ENCODE results near the gene THSD4.

Gene THSD4

GRCh38 chr15:71629781-71630474, 514.7 kb downstream of the THSD4 start:
- H3K4me3 ChIP-seq (replicated peaks; ENCODE audit: low read depth, low read length), result no peak overlapping the region
- DNase-seq (ENCODE audit: extremely low read depth, low read depth), result no peak
- no peak for TF ChIP-seq CTCF (IDR thresholded peaks at IDR 0.05; ENCODE audit: low read depth, low read length, missing control alignments)

GRCh38 chr15:71630475-71630809, 515.2 kb downstream of the THSD4 start:
- no peak overlapping the region for H3K4me3 ChIP-seq (replicated peaks; ENCODE audit: low read depth, low read length)
- no peak for DNase-seq (ENCODE audit: extremely low read depth, low read depth)
- TF ChIP-seq CTCF (IDR thresholded peaks at IDR 0.05; ENCODE audit: low read depth, low read length, missing control alignments), result no peak

GRCh38 chr15:71632576-71633195, 517.4 kb downstream of the THSD4 start:
- no peak overlapping the region for H3K4me3 ChIP-seq (replicated peaks; ENCODE audit: low read depth, low read length)
- no peak for TF ChIP-seq CTCF (IDR thresholded peaks at IDR 0.05; ENCODE audit: low read depth, low read length, missing control alignments)
- no peak for DNase-seq (ENCODE audit: extremely low read depth, low read depth)

- TF ChIP-seq CTCF (IDR thresholded peaks at IDR 0.05; ENCODE audit: low read depth, low read length, missing control alignments), result no peak
- DNase-seq (ENCODE audit: extremely low read depth, low read depth), result peak; percentile 56
- H3K4me3 ChIP-seq (replicated peaks; ENCODE audit: low read depth, low read length), result no peak overlapping the region
Measured at GRCh38 chr15:71634820-71635560, 519.7 kb downstream of the THSD4 start.

GRCh38 chr15:71635735-71636134, 520.5 kb downstream of the THSD4 start:
- DNase-seq (ENCODE audit: extremely low read depth, low read depth), result no peak
- no peak overlapping the region for H3K4me3 ChIP-seq (replicated peaks; ENCODE audit: low read depth, low read length)
- no peak for TF ChIP-seq CTCF (IDR thresholded peaks at IDR 0.05; ENCODE audit: low read depth, low read length, missing control alignments)

- H3K4me3 ChIP-seq (replicated peaks; ENCODE audit: low read depth, low read length), result no peak overlapping the region
- TF ChIP-seq CTCF (IDR thresholded peaks at IDR 0.05; ENCODE audit: low read depth, low read length, missing control alignments), result no peak
- no peak for DNase-seq (ENCODE audit: extremely low read depth, low read depth)
Measured at GRCh38 chr15:71638876-71639275, 523.6 kb downstream of the THSD4 start.
